GM19328 (cell line): Measurements from ENCODE around the gene PBX1.

Experiments
- ATAC-seq: cut with Tn5 transposase; IDR thresholded peaks from one replicate; pipeline ENCODE4 v1.9.1; 2021; ENCODE audit warnings: mild to moderate bottlenecking, moderate library complexity; ENCODE audit not compliant: unreplicated experiment

PBX1 gene

DNA sequence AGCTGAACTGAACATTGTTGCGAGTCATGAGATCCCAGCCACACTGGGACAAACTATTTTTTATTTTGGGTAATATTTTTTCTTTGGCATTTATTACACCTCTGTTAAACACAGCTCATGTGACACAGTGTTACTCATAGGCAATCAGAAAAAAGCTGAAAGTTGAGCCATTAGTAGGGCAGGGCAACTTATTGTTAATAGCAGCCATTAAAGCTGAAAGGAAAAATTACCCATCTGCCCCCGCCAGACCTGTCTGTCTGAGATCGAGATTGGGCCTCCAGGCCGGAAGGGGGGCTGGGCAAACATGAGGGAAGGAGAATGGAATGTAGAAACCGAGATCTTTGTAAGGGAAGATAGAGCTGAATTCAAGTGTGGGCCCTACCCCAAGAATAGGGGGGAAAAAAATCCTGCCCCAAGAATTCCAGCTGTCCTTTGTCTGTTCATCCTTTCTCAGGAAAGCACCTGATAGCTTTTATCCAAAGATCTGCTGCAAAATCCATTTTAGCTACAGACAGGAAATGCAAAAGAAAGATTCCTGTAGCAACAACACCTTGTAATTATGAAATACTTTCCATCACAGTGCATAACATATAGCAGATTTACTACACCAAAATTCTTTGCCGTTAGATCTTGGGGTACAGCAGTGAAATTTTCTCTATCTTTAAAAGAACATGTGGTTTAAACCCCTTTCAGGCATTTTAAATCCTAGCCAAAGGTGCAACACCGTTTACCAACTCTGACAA, 212.8 kb downstream of the PBX1 start:
- ATAC-seq, result no peak

DNA sequence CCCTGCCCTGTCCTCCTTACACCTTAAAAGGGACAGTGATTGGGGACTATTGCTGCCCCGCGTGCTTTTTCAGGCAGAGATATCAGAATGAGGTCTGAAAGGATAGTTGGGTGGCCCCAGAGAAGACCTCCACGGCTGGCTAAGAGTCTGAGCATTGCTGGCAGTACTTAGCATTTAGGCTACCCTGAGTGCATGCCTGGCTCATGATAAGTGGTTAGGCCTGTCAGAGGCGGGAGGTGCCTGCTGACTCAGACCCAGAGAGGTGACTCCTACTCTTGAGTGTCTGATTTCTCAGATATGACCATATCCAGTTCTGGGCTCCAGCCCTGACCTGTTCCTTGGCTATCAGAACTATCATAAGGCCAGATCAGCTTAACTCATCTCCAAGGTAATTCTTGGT, 213.7 kb downstream of the PBX1 start:
- no peak for ATAC-seq

- ATAC-seq, result no peak
Measured at GRCh38 chr1:164773102-164773501, 214.1 kb downstream of the PBX1 start.

DNA sequence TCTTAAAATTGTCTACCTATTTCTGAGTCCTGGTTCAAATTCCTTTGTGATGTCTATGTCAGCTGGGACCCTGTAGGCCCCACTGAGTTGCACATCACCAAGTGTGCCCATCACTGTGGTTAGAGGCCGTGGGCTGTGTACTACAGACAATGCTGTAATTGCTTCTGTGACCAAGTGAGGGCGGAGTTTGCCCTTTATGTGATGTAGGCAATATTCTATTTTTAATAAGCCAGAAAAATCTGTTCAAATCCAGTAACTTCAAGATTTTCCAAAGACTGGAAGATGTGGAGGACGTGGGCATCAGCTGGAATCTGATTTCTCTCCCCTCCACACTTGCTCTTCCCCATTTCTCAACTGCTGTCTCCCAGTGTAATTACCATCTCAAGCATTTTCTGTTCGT, 215.4 kb downstream of the PBX1 start:
- no peak for ATAC-seq

GRCh38 chr1:164774819-164775654, 216.1 kb downstream of the PBX1 start:
- no peak for ATAC-seq

- ATAC-seq, result no peak
Measured at GRCh38 chr1:164777518-164777917, 218.5 kb downstream of the PBX1 start.

GRCh38 chr1:164779376-164779775, 220.4 kb downstream of the PBX1 start:
- no peak for ATAC-seq

GRCh38 chr1:164780111-164780812, 221.3 kb downstream of the PBX1 start:
- no peak for ATAC-seq

DNA sequence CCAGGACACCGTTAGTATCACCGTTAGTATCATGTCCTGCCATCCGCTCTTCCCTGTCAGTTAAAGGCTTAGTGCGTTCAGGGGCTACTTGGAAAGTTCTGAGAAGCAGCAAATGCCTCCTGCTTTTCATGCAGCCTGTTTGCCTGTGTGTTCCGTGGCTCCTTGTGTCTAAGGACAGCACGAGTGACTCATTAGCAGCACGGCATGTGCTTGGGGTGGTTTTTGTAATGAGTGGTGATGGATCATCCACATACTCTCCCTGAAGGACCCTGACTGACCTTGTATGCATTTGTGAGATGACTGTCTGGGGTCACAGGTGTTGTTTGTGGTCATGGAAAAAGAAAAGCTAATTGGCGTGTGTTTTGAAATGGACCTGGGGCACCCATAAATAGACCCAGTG, 221.9 kb downstream of the PBX1 start:
- ATAC-seq, result no peak

DNA sequence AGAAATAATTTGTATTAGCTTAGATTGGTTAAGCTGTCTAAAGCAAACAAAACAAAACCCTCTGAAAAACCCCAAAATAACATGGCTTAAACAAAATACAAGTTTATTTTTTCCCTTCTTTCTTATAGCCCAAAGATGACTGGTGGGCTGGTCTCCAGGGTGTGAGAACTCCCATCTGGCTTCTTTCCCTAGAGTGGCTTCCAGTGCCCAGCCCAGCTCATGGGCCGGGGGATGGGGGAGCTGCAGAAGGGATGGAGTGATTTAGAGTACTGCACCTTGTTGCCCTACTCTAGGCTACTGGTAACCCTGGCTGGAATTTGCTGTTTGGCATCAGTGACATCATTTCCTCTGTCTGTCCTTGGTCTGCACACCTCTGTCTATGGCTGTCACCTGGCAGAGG, 223.0 kb downstream of the PBX1 start:
- no peak for ATAC-seq

DNA sequence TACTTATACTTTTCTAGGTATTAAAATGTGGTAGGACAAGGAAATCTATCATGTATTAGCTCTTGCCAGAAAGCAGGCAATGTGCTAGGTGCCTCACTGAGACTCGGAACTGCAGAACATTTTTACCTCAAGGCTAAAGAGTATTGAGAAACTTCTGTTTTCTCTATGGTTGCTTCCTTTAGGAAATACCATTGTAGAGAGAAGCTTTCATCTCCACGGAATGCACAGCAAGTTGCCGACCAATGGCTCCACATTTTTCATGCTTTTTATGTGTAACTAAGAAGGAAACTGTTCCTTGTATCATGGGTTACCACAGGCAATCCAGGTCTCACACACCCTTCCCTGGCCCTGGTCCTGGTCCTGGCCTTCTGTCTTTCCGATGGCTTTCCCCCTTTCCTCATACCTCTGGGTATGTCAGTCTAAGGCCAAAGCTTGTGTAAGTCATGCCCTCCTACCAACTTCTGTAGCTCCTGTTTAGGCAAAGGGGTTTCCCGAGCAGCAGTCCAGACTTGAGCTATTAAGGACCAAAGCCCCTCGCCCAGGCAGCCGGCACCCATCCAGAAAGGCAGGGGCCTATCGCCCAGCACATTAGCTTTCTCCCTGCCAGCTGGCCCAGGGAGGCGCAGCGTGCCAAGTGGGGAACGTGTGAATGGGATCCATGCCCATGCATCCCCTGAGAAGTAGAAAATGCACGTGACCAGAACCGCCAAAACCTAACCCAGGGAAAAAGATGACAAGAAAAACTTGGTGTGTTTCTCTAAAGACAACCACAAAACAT, 225.0 kb downstream of the PBX1 start:
- no peak for ATAC-seq

GRCh38 chr1:164784960-164785359, 226.0 kb downstream of the PBX1 start:
- no peak for ATAC-seq

DNA sequence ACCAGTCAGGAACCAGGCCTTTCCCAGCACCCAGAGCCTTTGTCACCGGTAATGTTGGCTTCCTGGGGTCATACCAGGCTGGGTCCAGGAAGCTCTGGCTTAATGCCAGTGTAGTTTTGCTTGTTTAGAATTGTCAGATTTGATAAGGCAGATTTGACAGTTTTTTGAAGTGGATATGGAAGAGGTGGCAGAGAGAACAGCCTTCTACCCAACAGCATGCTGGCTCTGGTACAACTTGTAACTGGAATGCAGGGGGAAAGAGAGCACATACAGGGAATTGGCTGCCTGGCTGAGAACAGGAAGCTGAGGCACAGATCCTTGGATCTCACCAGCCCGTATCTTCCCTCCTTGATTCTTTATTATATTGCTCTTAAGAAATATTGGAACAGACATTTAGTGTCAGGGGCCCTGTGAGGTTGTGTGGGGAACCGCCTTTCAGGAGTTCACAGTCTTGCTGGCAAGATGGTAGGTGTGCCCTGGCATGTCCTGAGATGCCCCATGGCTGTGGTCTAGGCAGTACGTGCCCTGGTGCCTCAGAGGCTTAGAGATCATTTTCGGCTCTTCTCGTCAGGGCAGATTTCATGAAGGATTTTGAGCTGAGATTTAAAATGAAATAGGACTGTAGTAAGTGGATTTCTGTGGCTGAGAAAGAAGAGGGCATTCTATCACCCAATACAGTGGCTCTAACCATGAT, 227.0 kb downstream of the PBX1 start:
- ATAC-seq, result no peak

DNA sequence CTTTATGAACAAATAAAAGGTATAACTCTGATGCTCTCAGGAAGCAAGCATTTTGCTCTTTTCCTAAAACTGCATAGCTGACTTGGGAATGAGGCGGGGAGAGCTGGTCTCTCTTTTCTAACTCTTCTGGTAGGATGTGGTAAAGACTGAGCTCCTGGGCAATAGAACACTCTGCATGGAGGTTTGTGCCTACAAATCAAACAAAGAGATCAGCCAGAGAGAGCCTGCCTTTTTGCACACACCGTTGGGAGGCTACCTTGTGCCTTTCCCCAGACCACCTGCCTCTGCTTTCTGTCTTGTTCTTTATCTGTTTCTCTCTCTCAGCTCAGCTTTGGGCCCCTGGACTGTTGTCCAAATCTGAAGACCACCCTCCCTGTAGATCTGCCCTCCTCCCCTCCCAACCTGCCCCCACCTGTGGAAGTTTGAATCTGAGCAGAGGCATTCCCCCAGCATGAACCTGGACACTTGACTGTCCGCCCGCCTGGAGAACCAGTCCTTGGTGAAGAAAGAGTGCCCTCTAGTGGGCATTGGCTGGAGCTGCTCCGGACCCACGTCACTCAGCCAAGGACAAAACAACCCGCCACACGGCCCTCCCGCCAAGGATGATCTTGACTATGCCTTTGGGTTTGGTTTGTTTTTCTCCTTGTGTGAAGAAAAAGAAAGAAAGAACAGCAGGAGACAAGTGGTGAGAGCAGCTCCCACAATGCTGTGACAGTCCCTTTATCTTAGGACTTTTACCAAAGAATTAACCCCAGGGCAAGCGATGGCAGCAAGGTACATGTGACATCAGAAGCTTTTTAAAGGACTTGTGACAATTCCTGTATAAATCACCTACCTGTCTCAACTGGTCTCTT, 228.2 kb downstream of the PBX1 start:
- ATAC-seq, result peak; percentile 93

GRCh38 chr1:164787834-164788231, 228.8 kb downstream of the PBX1 start:
- ATAC-seq, result no peak

GRCh38 chr1:164790081-164790480, 231.1 kb downstream of the PBX1 start:
- no peak for ATAC-seq

DNA sequence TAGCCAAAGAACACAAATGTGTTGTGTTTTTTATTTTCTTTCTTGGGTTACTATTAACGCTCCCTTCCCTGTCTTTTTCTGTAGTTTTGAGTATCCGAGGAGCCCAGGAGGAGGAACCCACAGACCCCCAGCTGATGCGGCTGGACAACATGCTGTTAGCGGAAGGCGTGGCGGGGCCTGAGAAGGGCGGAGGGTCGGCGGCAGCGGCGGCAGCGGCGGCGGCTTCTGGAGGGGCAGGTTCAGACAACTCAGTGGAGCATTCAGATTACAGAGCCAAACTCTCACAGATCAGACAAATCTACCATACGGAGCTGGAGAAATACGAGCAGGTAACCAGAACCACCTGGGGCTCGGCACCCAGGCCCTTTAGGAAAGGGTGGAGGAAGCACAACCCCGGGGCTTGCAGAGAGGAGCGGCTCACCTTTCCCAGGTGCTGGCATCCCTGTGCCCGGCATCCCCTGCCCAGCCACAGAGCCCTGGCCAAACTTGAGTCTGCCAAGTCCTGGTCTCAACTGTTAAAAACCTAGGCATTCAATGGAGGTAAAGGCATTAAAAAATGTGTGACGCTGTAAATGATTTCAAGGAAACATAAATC, 233.5 kb downstream of the PBX1 start:
- ATAC-seq, result no peak

- ATAC-seq, result no peak
Measured at GRCh38 chr1:164794356-164794755, 235.4 kb downstream of the PBX1 start.

GRCh38 chr1:164796916-164797315, 237.9 kb downstream of the PBX1 start:
- no peak for ATAC-seq
